OCI-LY7 (cell line): ENCODE data around the gene MTHFD1L. TPM values are rescaled to one million over a fixed set of nuclear protein-coding genes. Genes with fewer than 3 reads are reported as not detected.

Experiments
- BruUV-seq: library from RNA; stranded (reverse); fragments of 400-500 nt; replicated peaks from 2 replicates; lab custom pipeline; 2021; lab: Mats Ljungman, UMichigan
- CTCF ChIA-PET: fragments of 300-600 bp; sonication (Branson Sonifier 250); formaldehyde crosslinking; loops from one replicate; lab custom pipeline; 2022; ENCODE audit warnings: antibody characterized with exemption; ENCODE audit not compliant: unreplicated experiment; lab: Charles Lee
- POLR2A ChIA-PET: fragments of 300-600 bp; sonication (Branson Sonifier 250); formaldehyde crosslinking; loops from one replicate; lab custom pipeline; 2022; ENCODE audit warnings: antibody characterized with exemption; lab: Charles Lee
- DNase-seq: peaks from one replicate; pipeline ENCODE4 v3.0.0-alpha.2; 2015; ENCODE audit warnings: low spot score
- H2AFZ ChIP-seq: fragments of 200-600 bp; sonication (generic), shearing (Covaris generic); 2 replicates; pipeline ENCODE4 v1.6.1; 2014; ENCODE audit warnings: mild to moderate bottlenecking, antibody characterized with exemption, low read length, moderate library complexity
- H3K27ac ChIP-seq: fragments of 200-600 bp; sonication (generic); 2 replicates; pipeline ENCODE4 v1.5.1; 2014; ENCODE audit warnings: mixed run types, low read depth, mild to moderate bottlenecking, moderate library complexity, low read length, inconsistent platforms; ENCODE audit not compliant: poor library complexity, severe bottlenecking
- H3K36me3 ChIP-seq: fragments of 200-600 bp; sonication (generic); 2 replicates; pipeline ENCODE4 v1.6.1; 2014; ENCODE audit warnings: mild to moderate bottlenecking, antibody characterized with exemption, low read length, moderate library complexity, mixed read lengths; ENCODE audit not compliant: insufficient read depth
- H3K4me1 ChIP-seq: fragments of 200-600 bp; sonication (generic); 2 replicates; pipeline ENCODE4 v1.5.1; 2014; ENCODE audit warnings: mild to moderate bottlenecking, low read length; ENCODE audit not compliant: insufficient read depth, poor library complexity, severe bottlenecking
- H3K4me2 ChIP-seq: fragments of 200-600 bp; sonication (generic); 2 replicates; pipeline ENCODE4 v1.6.1; 2014; ENCODE audit warnings: mild to moderate bottlenecking, low read length
- H3K4me3 ChIP-seq: fragments of 200-600 bp; sonication (generic); 2 replicates; pipeline ENCODE4 v1.5.1; 2014; ENCODE audit warnings: mild to moderate bottlenecking, low read depth, low read length; ENCODE audit not compliant: poor library complexity, severe bottlenecking
- H3K79me2 ChIP-seq: fragments of 200-600 bp; sonication (generic); 2 replicates; pipeline ENCODE4 v1.6.1; 2016; ENCODE audit warnings: low read depth, mild to moderate bottlenecking, low read length, moderate library complexity, mixed read lengths; ENCODE audit not compliant: insufficient read depth
- H3K9me2 ChIP-seq: fragments of 200-600 bp; sonication (generic); 2 replicates; pipeline ENCODE4 v1.6.1; 2016; ENCODE audit warnings: mild to moderate bottlenecking, low read length, mixed read lengths; ENCODE audit not compliant: insufficient read depth
- H3K9me3 ChIP-seq: fragments of 200-600 bp; sonication (generic); 2 replicates; pipeline ENCODE4 v1.6.1; 2014; ENCODE audit warnings: mild to moderate bottlenecking, mixed run types, low read length, mixed read lengths
- H4K20me1 ChIP-seq: fragments of 200-600 bp; sonication (generic); 2 replicates; pipeline ENCODE4 v1.6.1; 2014; ENCODE audit warnings: mild to moderate bottlenecking, antibody characterized with exemption, low read length, moderate library complexity, mixed read lengths; ENCODE audit not compliant: insufficient read depth
- CTCF ChIP-seq: fragments of 200-600 bp; sonication (generic); conservative IDR thresholded peaks from 2 replicates; pipeline ENCODE4 v1.5.1; 2014; ENCODE audit warnings: mild to moderate bottlenecking, antibody characterized with exemption, low read length, moderate library complexity, mixed read lengths
- EZH2phosphoT487 ChIP-seq: fragments of 200-600 bp; sonication (generic); IDR thresholded peaks from 2 replicates; pipeline ENCODE4 v1.6.1; 2018; ENCODE audit warnings: low read depth, borderline replicate concordance, mild to moderate bottlenecking, mixed run types, antibody characterized with exemption, low read length, moderate library complexity, mixed read lengths
- intact Hi-C: fragments of 100-400 bp; cut with micrococcal nuclease; formaldehyde crosslinking; loops from one replicate; pipeline ENCODE4 v1.10.0; 2022; ENCODE audit not compliant: unreplicated experiment
- total RNA-seq, 2 experiments: library from RNA; depleted of rRNA in 1 of 2; stranded (reverse); fragments of >200 nt in 1 of 2; shearing (Covaris generic) in 1 of 2; gene quantifications; 2 replicates each; pipeline ENCODE4 v1.2.3, GENCODE V29; 2014 to 2022

The MTHFD1L gene
- total RNA-seq, 2 experiments from 2014 or later: 68.4 to 144 TPM

- POLR2A ChIA-PET: interaction anchor here (0.7 kb wide), 2 partner anchors 13 to 306 kb away, joined by 4 to 6 read pairs; no protein-coding TSS in a partner anchor
- H3K4me2 ChIP-seq: no peak overlapping the region
Measured at GRCh38 chr6:151018046-151018445, 152.5 kb downstream of the MTHFD1L start.

GRCh38 chr6:151018911-151019782, 153.6 kb downstream of the MTHFD1L start:
- no peak overlapping the region for H3K4me2 ChIP-seq
- H2AFZ ChIP-seq: no peak overlapping the region
- BruUV-seq: no TSS peak
- H3K4me1 ChIP-seq: no peaks in the 10 kb centered on the region
- H3K27ac ChIP-seq: no peak overlapping the region
- intact Hi-C loops: no loop called here
- no peak overlapping the region for H3K4me3 ChIP-seq
- no peaks in the 10 kb centered on the region for H3K9me3 ChIP-seq
- POLR2A ChIA-PET: interaction anchor here (0.7 kb wide), 1 partner anchor 305 kb away, joined by 4 read pairs; no protein-coding TSS in a partner anchor
- no peak for DNase-seq
- H4K20me1 ChIP-seq: no peaks in the 10 kb centered on the region
- H3K79me2 ChIP-seq: no peaks in the 10 kb centered on the region
- H3K9me2 ChIP-seq: no peaks in the 10 kb centered on the region
- H3K36me3 ChIP-seq: peaks cover 93% of the 10 kb centered on the region
- no peak for TF ChIP-seq CTCF
- TF ChIP-seq EZH2phosphoT487: no peak
- CTCF ChIA-PET: no interaction called here

More at GRCh38 chr6:151018046-151018445, 152.5 kb downstream of the MTHFD1L start:
- Histone ChIP-seq H3K9me2 (no peaks in the 10 kb centered on the region), H2AFZ (no peak overlapping the region), H3K79me2 (no peaks in the 10 kb centered on the region), H3K4me1 (no peaks in the 10 kb centered on the region), H3K27ac (no peak overlapping the region), H3K9me3 (no peaks in the 10 kb centered on the region), H3K4me3 (no peak overlapping the region), H4K20me1 (no peaks in the 10 kb centered on the region), H3K36me3 (peaks cover 91% of the 10 kb centered on the region)
- DNase-seq: no peak
- intact Hi-C loops: no loop called here
- CTCF ChIA-PET: no interaction called here
- TF ChIP-seq EZH2phosphoT487 (no peak), CTCF (no peak)
- no TSS peak for BruUV-seq

GRCh38 chr6:151021896-151022295, 156.4 kb downstream of the MTHFD1L start:
- no peaks in the 10 kb centered on the region for H3K4me1 ChIP-seq
- ChIA-PET POLR2A (interaction anchor here (0.7 kb wide), 1 partner anchor 394 kb away, joined by 3 read pairs; no protein-coding TSS in a partner anchor), CTCF (no interaction called here)
- no peak for DNase-seq
- peaks cover 91% of the 10 kb centered on the region for H3K36me3 ChIP-seq
- BruUV-seq: no TSS peak
- H3K79me2 ChIP-seq: no peaks in the 10 kb centered on the region
- H2AFZ ChIP-seq: no peak overlapping the region
- no peak overlapping the region for H3K4me3 ChIP-seq
- intact Hi-C loops: no loop called here
- H3K27ac ChIP-seq: no peak overlapping the region
- H3K9me2 ChIP-seq: no peaks in the 10 kb centered on the region
- TF ChIP-seq CTCF (no peak), EZH2phosphoT487 (no peak)
- H3K4me2 ChIP-seq: no peak overlapping the region
- no peaks in the 10 kb centered on the region for H4K20me1 ChIP-seq
- no peaks in the 10 kb centered on the region for H3K9me3 ChIP-seq
